Right hindlimb (tissue), 1 donor: ENCODE measurements around the gene SNX1.
"Not testable (repeated sequence)": the region's sequence is repeated elsewhere in the genome, so short reads cannot be mapped to it uniquely, and the experiment has no call there.

Experiments used
- DNase-seq: peaks from one replicate; pipeline ENCODE4 v3.0.0-alpha.2; 2018

Gene SNX1

GRCh38 chr15:64120322-64120721 is 24.5 kb downstream of the SNX1 start:
- DNase-seq: not testable (repeated sequence)

- DNase-seq: no peak
Observed at GRCh38 chr15:64121614-64122013, 25.8 kb downstream of the SNX1 start.

GRCh38 chr15:64122444-64122843 is 26.7 kb downstream of the SNX1 start:
- no peak for DNase-seq

GRCh38 chr15:64122936-64123351 is 27.2 kb downstream of the SNX1 start:
- no peak for DNase-seq

- DNase-seq: no peak
Observed at GRCh38 chr15:64125978-64126377, 30.2 kb downstream of the SNX1 start.

- no peak for DNase-seq
Observed at GRCh38 chr15:64127521-64128270, 31.9 kb downstream of the SNX1 start.

- DNase-seq: no peak
Observed at GRCh38 chr15:64130159-64130558, 34.4 kb downstream of the SNX1 start.

- DNase-seq: no peak
Observed at GRCh38 chr15:64131547-64131946, 35.8 kb downstream of the SNX1 start.

GRCh38 chr15:64132217-64132616 is 36.4 kb downstream of the SNX1 start:
- no peak for DNase-seq

- no peak for DNase-seq
Observed at GRCh38 chr15:64133623-64134344, 38.0 kb downstream of the SNX1 start.

- DNase-seq: no peak
Observed at GRCh38 chr15:64134345-64134829, 38.6 kb downstream of the SNX1 start.

GRCh38 chr15:64136347-64136746 is 40.6 kb downstream of the SNX1 start:
- DNase-seq: no peak

GRCh38 chr15:64137226-64137833 is 41.5 kb downstream of the SNX1 start:
- DNase-seq: no peak

- no peak for DNase-seq
Observed at GRCh38 chr15:64138331-64138941, 42.7 kb downstream of the SNX1 start.

- DNase-seq: no peak
Observed at GRCh38 chr15:64141798-64142512, 46.2 kb downstream of the SNX1 start.

- DNase-seq: no peak
Observed at GRCh38 chr15:64143276-64143675, 47.5 kb downstream of the SNX1 start.

- DNase-seq: no peak
Observed at GRCh38 chr15:64144192-64144564, 48.4 kb downstream of the SNX1 start.

GRCh38 chr15:64144565-64145281 is 48.9 kb downstream of the SNX1 start:
- DNase-seq: no peak

GRCh38 chr15:64146041-64146440 is 50.3 kb downstream of the SNX1 start:
- DNase-seq: no peak

- no peak for DNase-seq
Observed at GRCh38 chr15:64146520-64146884, 50.7 kb downstream of the SNX1 start.

- DNase-seq: no peak
Observed at GRCh38 chr15:64146885-64147681, 51.3 kb downstream of the SNX1 start.
